ENCODE results near the gene ABI3BP.

ABI3BP gene

GRCh38 chr3:100882571-100882984, 110.6 kb downstream of the ABI3BP start:
- DNase-seq (ENCODE audit: low read depth): no peak

- DNase-seq (ENCODE audit: low read depth): no peak
Measured at GRCh38 chr3:100880845-100881244, 112.4 kb downstream of the ABI3BP start.

GRCh38 chr3:100880072-100880471, 113.1 kb downstream of the ABI3BP start:
- no peak for DNase-seq (ENCODE audit: low read depth)

- no peak for DNase-seq (ENCODE audit: low read depth)
Measured at GRCh38 chr3:100879195-100879810, 113.9 kb downstream of the ABI3BP start.

- DNase-seq (ENCODE audit: low read depth): no peak
Measured at GRCh38 chr3:100877286-100877685, 115.9 kb downstream of the ABI3BP start.

- no peak for DNase-seq (ENCODE audit: low read depth)
Measured at GRCh38 chr3:100875239-100875638, 118.0 kb downstream of the ABI3BP start.

GRCh38 chr3:100873611-100874010, 119.6 kb downstream of the ABI3BP start:
- no peak for DNase-seq (ENCODE audit: low read depth)

GRCh38 chr3:100871306-100871705, 121.9 kb downstream of the ABI3BP start:
- DNase-seq (ENCODE audit: low read depth): no peak

GRCh38 chr3:100869787-100870186, 123.4 kb downstream of the ABI3BP start:
- no peak for DNase-seq (ENCODE audit: low read depth)

GRCh38 chr3:100868894-100869293, 124.3 kb downstream of the ABI3BP start:
- no peak for DNase-seq (ENCODE audit: low read depth)

- DNase-seq (ENCODE audit: low read depth): no peak
Measured at GRCh38 chr3:100868096-100868495, 125.1 kb downstream of the ABI3BP start.

- DNase-seq (ENCODE audit: low read depth): no peak
Measured at GRCh38 chr3:100865442-100865841, 127.8 kb downstream of the ABI3BP start.

- DNase-seq (ENCODE audit: low read depth): no peak
Measured at GRCh38 chr3:100864471-100865250, 128.6 kb downstream of the ABI3BP start.

GRCh38 chr3:100857863-100858262, 135.4 kb downstream of the ABI3BP start:
- DNase-seq (ENCODE audit: low read depth): no peak

GRCh38 chr3:100856821-100857220, 136.4 kb downstream of the ABI3BP start:
- DNase-seq (ENCODE audit: low read depth): no peak

- no peak for DNase-seq (ENCODE audit: low read depth)
Measured at GRCh38 chr3:100852840-100853239, 140.4 kb downstream of the ABI3BP start.

GRCh38 chr3:100850701-100851100, 142.5 kb downstream of the ABI3BP start:
- DNase-seq (ENCODE audit: low read depth): no peak

GRCh38 chr3:100850156-100850555, 143.1 kb downstream of the ABI3BP start:
- no peak for DNase-seq (ENCODE audit: low read depth)

- DNase-seq (ENCODE audit: low read depth): no peak
Measured at GRCh38 chr3:100844063-100844936, 148.9 kb downstream of the ABI3BP start.

GRCh38 chr3:100838157-100838556, 155.1 kb downstream of the ABI3BP start:
- no peak for DNase-seq (ENCODE audit: low read depth)

- DNase-seq (ENCODE audit: low read depth): no peak
Measured at GRCh38 chr3:100836661-100837060, 156.6 kb downstream of the ABI3BP start.

- no peak for DNase-seq (ENCODE audit: low read depth)
Measured at GRCh38 chr3:100834332-100834731, 158.9 kb downstream of the ABI3BP start.

GRCh38 chr3:100833483-100833882, 159.7 kb downstream of the ABI3BP start:
- DNase-seq (ENCODE audit: low read depth): no peak
